ENCODE results near the gene MPZL1.
A peak's percentile ranks its signal among the peaks of the same experiment; 100 is the strongest.
"Not testable (repeated sequence)": the region's sequence is repeated elsewhere in the genome, so short reads cannot be mapped to it uniquely, and the experiment has no call there.

Gene MPZL1

GRCh38 chr1:167781558-167781957 is 59.8 kb downstream of the MPZL1 start:
- DNase-seq (ENCODE audit: low read depth in 2 of 2): no peak

GRCh38 chr1:167782946-167783345 is 61.2 kb downstream of the MPZL1 start:
- no peak for DNase-seq (ENCODE audit: low read depth in 2 of 2)

- DNase-seq (ENCODE audit: low read depth in 2 of 2): no peak
These were observed 63.2 kb downstream of the MPZL1 start for GRCh38 chr1:167784876-167785550.

GRCh38 chr1:167786502-167786901 is 64.7 kb downstream of the MPZL1 start:
- DNase-seq (ENCODE audit: low read depth in 2 of 2): no peak

- DNase-seq (ENCODE audit: low read depth in 2 of 2): no peak
These were observed 67.7 kb downstream of the MPZL1 start for GRCh38 chr1:167789501-167789900.

GRCh38 chr1:167790117-167790516 is 68.3 kb downstream of the MPZL1 start:
- no peak for DNase-seq (ENCODE audit: low read depth in 2 of 2)

GRCh38 chr1:167791281-167792187 is 69.8 kb downstream of the MPZL1 start:
- no peak for DNase-seq (ENCODE audit: low read depth in 2 of 2)

- no peak for DNase-seq (ENCODE audit: low read depth in 2 of 2)
These were observed 70.4 kb downstream of the MPZL1 start for GRCh38 chr1:167792188-167792565.

- DNase-seq (ENCODE audit: low read depth in 2 of 2): no peak
These were observed 72.3 kb downstream of the MPZL1 start for GRCh38 chr1:167794043-167794442.

GRCh38 chr1:167795810-167796740 is 74.3 kb downstream of the MPZL1 start:
- DNase-seq (ENCODE audit: low read depth in 2 of 2): no peak

- no peak for DNase-seq (ENCODE audit: low read depth in 2 of 2)
These were observed 75.2 kb downstream of the MPZL1 start for GRCh38 chr1:167797015-167797414.

- DNase-seq (ENCODE audit: low read depth in 2 of 2): no peak
These were observed 77.2 kb downstream of the MPZL1 start for GRCh38 chr1:167798952-167799351.

- no peak for DNase-seq (ENCODE audit: low read depth in 2 of 2)
These were observed 78.0 kb downstream of the MPZL1 start for GRCh38 chr1:167799747-167800146.

GRCh38 chr1:167800251-167800650 is 78.5 kb downstream of the MPZL1 start:
- DNase-seq (ENCODE audit: low read depth in 2 of 2): no peak

- DNase-seq (ENCODE audit: low read depth in 2 of 2): no peak
These were observed 80.5 kb downstream of the MPZL1 start for GRCh38 chr1:167802235-167802634.

- peak; percentile 87 to 91 for DNase-seq (ENCODE audit: low read depth in 2 of 2)
These were observed 81.8 kb downstream of the MPZL1 start for GRCh38 chr1:167803358-167804207.

GRCh38 chr1:167805041-167805556 is 83.3 kb downstream of the MPZL1 start:
- no peak for DNase-seq (ENCODE audit: low read depth in 2 of 2)

- DNase-seq (ENCODE audit: low read depth in 2 of 2): not testable (repeated sequence)
These were observed 84.5 kb downstream of the MPZL1 start for GRCh38 chr1:167806235-167806634.

GRCh38 chr1:167806676-167807075 is 84.9 kb downstream of the MPZL1 start:
- DNase-seq (ENCODE audit: low read depth in 2 of 2): not testable (repeated sequence)

GRCh38 chr1:167808104-167808503 is 86.3 kb downstream of the MPZL1 start:
- DNase-seq (ENCODE audit: low read depth in 2 of 2): no peak

GRCh38 chr1:167808690-167809089 is 86.9 kb downstream of the MPZL1 start:
- no peak for DNase-seq (ENCODE audit: low read depth in 2 of 2)

All from stimulated activated CD4-positive, alpha-beta T cell treated with anti-CD3 and anti-CD28 coated beads, Interleukin-15, amount 100 ng/mL, for 48 hours (primary cell).